ENCODE results near the gene SLC12A7.

The SLC12A7 gene

GRCh38 chr5:1018596-1018995 is 93.3 kb downstream of the SLC12A7 start:
- DNase-seq (ENCODE audit: low read depth): no peak

GRCh38 chr5:1017691-1018455 is 94.0 kb downstream of the SLC12A7 start:
- no peak for DNase-seq (ENCODE audit: low read depth)

GRCh38 chr5:1017056-1017455 is 94.8 kb downstream of the SLC12A7 start:
- DNase-seq (ENCODE audit: low read depth): no peak

- DNase-seq (ENCODE audit: low read depth): no peak
Measured at GRCh38 chr5:1016476-1016875, 95.4 kb downstream of the SLC12A7 start.

GRCh38 chr5:1016036-1016435 is 95.8 kb downstream of the SLC12A7 start:
- no peak for DNase-seq (ENCODE audit: low read depth)

GRCh38 chr5:1015507-1015906 is 96.4 kb downstream of the SLC12A7 start:
- no peak for DNase-seq (ENCODE audit: low read depth)

GRCh38 chr5:1014781-1015221 is 97.1 kb downstream of the SLC12A7 start:
- no peak for DNase-seq (ENCODE audit: low read depth)

GRCh38 chr5:1014346-1014745 is 97.5 kb downstream of the SLC12A7 start:
- no peak for DNase-seq (ENCODE audit: low read depth)

- no peak for DNase-seq (ENCODE audit: low read depth)
Measured at GRCh38 chr5:1013948-1014301, 97.9 kb downstream of the SLC12A7 start.

- DNase-seq (ENCODE audit: low read depth): no peak
Measured at GRCh38 chr5:1013238-1013947, 98.5 kb downstream of the SLC12A7 start.

GRCh38 chr5:1012900-1013237 is 99.0 kb downstream of the SLC12A7 start:
- no peak for DNase-seq (ENCODE audit: low read depth)

- no peak for DNase-seq (ENCODE audit: low read depth)
Measured at GRCh38 chr5:1012313-1012841, 99.5 kb downstream of the SLC12A7 start.

GRCh38 chr5:1011741-1012312 is 100.0 kb downstream of the SLC12A7 start:
- no peak for DNase-seq (ENCODE audit: low read depth)

- peak; percentile 26 for DNase-seq (ENCODE audit: low read depth)
Measured at GRCh38 chr5:1011226-1011631, 100.6 kb downstream of the SLC12A7 start.

- DNase-seq (ENCODE audit: low read depth): no peak
Measured at GRCh38 chr5:1010641-1011046, 101.2 kb downstream of the SLC12A7 start.

- no peak for DNase-seq (ENCODE audit: low read depth)
Measured at GRCh38 chr5:1010181-1010510, 101.7 kb downstream of the SLC12A7 start.

- DNase-seq (ENCODE audit: low read depth): no peak
Measured at GRCh38 chr5:1009359-1010180, 102.3 kb downstream of the SLC12A7 start.

- DNase-seq (ENCODE audit: low read depth): peak; percentile 21
Measured at GRCh38 chr5:1008451-1009358, 103.2 kb downstream of the SLC12A7 start, which contains the start of gene NKD2. Gene NKD2 (plus strand): TSS chr5:1008802. CDS start chr5:1009058, 256 bp downstream.

- DNase-seq (ENCODE audit: low read depth): no peak
Measured at GRCh38 chr5:1007681-1008450, 104.0 kb downstream of the SLC12A7 start.

GRCh38 chr5:1007221-1007680 is 104.6 kb downstream of the SLC12A7 start:
- no peak for DNase-seq (ENCODE audit: low read depth)

All from activated T-cell treated with anti-CD3 and anti-CD28 coated beads for 1 hour (primary cell).